Upper lobe of left lung (tissue), 6 donors: ENCODE measurements around the gene PRC1. TPM values are rescaled to one million over a fixed set of nuclear protein-coding genes. Genes with fewer than 3 reads are reported as not detected.

Experiments used
- ATAC-seq, 2 donors: fragments of 200-7000 bp; cut with Tn5 transposase; one replicate each; pipeline ENCODE4 v1.9.1; 2022; ENCODE audit warnings: mild to moderate bottlenecking in 2 of 2, moderate library complexity in 2 of 2; ENCODE audit not compliant: low FRiP score in 2 of 2
- DNase-seq, 2 donors: peaks; one replicate each; pipeline ENCODE4 v3.0.0-alpha.2; 2019 to 2020
- H3K27ac ChIP-seq, 4 donors: fragments of 200-600 bp; sonication (generic); one replicate each; pipeline ENCODE4 v1.5.1; 2016 to 2019
- H3K27me3 ChIP-seq, 4 donors: fragments of 200-600 bp; sonication (generic); one replicate each; pipeline ENCODE4 v1.5.1; 2017 to 2019
- H3K36me3 ChIP-seq, 4 donors: fragments of 200-600 bp; sonication (generic); one replicate each; pipeline ENCODE4 v1.5.1; 2016 to 2019
- H3K4me1 ChIP-seq, 4 donors: fragments of 200-600 bp; sonication (generic); one replicate each; pipeline ENCODE4 v1.5.1; 2018 to 2019
- H3K4me3 ChIP-seq, 4 donors: fragments of 200-600 bp; sonication (generic); one replicate each; pipeline ENCODE4 v1.5.1; 2017 to 2019; ENCODE audit warnings: mild to moderate bottlenecking in 2 of 4, moderate library complexity in 1 of 4
- H3K9me3 ChIP-seq, 4 donors: fragments of 200-600 bp; sonication (generic); one replicate each; pipeline ENCODE4 v1.5.1; 2018 to 2019
- CTCF ChIP-seq, 6 experiments: fragments of 450-650 bp in 4 of 6; fragments of 200-600 bp in 2 of 6; sonication (generic) in 2 of 6; IDR thresholded peaks; one replicate each; pipeline ENCODE4 v1.5.1; 2016 to 2019; ENCODE audit warnings: antibody characterized with exemption in 6 of 6
- EP300 ChIP-seq, 4 donors: sonication (generic); formaldehyde crosslinking; IDR thresholded peaks; one replicate each; pipeline ENCODE4 v1.5.1; 2017; ENCODE audit warnings: antibody characterized with exemption in 4 of 4, control low read depth in 2 of 4
- POLR2A ChIP-seq, 4 donors: fragments of 450-650 bp; IDR thresholded peaks; one replicate each; pipeline ENCODE4 v1.5.1; 2016 to 2017; ENCODE audit warnings: antibody characterized with exemption in 4 of 4, mild to moderate bottlenecking in 2 of 4
- POLR2AphosphoS5 ChIP-seq, 2 donors: sonication (generic); formaldehyde crosslinking; IDR thresholded peaks; one replicate each; pipeline ENCODE4 v1.5.1; 2017; ENCODE audit warnings: antibody characterized with exemption in 2 of 2
- WGBS, 2 donors: methylation state at CpG; one replicate each; pipeline ENCODE4 v1.1.5; 2017 to 2018; 5-methylcytosine and 5-hydroxymethylcytosine counted together
- total RNA-seq, 6 donors: library from RNA; depleted of rRNA in 4 of 6; stranded (reverse); fragments of >200 nt in 4 of 6; gene quantifications; one replicate each; pipeline versions ENCODE4 v1.1.0 to v1.2.1, GENCODE V29; 2016 to 2021
- donor health status: DM: no; HTN: no; CAD: no; lungs with moderate emphysema.
- donor health status: DM: no; HTN: yes; CAD: no; lungs with severe emphysema.

Gene PRC1
- total RNA-seq, 6 donors from 2014 or later = 4.1 to 20.0 (median 10.7) TPM

DNA sequence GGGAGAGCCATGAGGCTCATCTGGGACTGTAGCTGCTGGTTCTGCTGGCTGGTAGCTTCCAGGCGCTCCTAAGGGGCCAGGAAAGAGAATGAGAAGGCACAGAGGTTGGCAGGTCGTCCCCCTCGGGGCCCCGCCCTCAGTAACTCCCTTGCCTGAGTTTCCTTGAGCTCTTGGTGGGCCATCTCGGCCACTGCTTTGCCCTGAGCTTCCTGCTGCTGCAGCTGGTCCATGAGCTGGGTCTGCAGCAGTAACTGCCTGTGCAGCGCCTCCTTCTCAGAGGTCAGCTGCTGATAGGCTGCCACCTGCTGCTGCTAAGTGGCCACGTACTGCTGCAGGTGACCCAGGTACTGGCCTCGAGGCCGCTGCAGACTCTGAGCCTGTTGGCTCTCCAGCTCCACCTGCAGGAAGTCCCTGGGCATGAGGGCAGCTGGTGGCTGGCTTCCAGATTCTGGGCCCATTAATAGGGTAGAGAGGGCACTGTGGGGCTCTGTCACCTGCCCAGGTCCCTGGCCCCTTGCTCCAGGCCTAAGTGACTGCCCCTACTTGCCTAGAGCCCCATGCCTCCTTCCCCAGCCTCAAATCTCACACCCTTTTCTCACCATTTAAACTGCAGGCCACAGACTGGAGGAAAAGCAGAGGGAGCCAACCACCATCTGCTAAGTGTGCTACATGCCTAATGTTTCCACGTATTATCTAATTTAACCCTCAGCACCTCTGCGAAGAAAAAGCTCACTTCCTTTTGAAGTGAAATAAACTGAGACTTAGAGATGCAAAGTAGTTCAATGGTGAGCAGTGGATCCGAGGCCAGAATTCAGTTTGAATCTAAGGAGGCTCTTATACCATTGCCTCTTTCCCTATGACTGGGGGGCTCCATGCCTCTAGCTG lies 38.8 kb upstream of the PRC1 start:
- peak; percentile 55 to 85 (median 68) for TF ChIP-seq CTCF (IDR thresholded peaks at IDR 0.05)
- TF ChIP-seq POLR2AphosphoS5 (IDR thresholded peaks at IDR 0.05) = no peak
- no peak for TF ChIP-seq EP300 (IDR thresholded peaks at IDR 0.05)
- Histone ChIP-seq H3K27me3 (no peaks in the 10 kb centered on the region), H3K4me3 (no peak overlapping the region), H3K36me3 (no peaks in the 10 kb centered on the region), H3K27ac (no peak overlapping the region), H3K4me1 (peaks cover 0 to 6% (median 2%) of the 10 kb centered on the region in 4 donors), H3K9me3 (no peaks in the 10 kb centered on the region)
- WGBS, 2 donors = 40 to 67% methylated on average over 3 to 12 of the region's 12 CpGs
- ATAC-seq (peak; percentile 60 to 84), DNase-seq (peak; percentile 57 to 91)

GRCh38 chr15:91031796-91032195 lies 37.5 kb upstream of the PRC1 start:
- H3K27me3 ChIP-seq = no peaks in the 10 kb centered on the region
- ATAC-seq (no peak), DNase-seq (peak in 1 of 2 donors; percentile 55)
- H3K4me1 ChIP-seq = peaks cover 0 to 6% (median 2%) of the 10 kb centered on the region in 4 donors
- no peak overlapping the region for H3K4me3 ChIP-seq
- TF ChIP-seq CTCF (IDR thresholded peaks at IDR 0.05) = no peak
- no peaks in the 10 kb centered on the region for H3K36me3 ChIP-seq
- H3K27ac ChIP-seq = no peak overlapping the region
- WGBS, 2 donors = 62 to 90% methylated on average over 3 to 10 of the region's 10 CpGs
- no peaks in the 10 kb centered on the region for H3K9me3 ChIP-seq

DNA sequence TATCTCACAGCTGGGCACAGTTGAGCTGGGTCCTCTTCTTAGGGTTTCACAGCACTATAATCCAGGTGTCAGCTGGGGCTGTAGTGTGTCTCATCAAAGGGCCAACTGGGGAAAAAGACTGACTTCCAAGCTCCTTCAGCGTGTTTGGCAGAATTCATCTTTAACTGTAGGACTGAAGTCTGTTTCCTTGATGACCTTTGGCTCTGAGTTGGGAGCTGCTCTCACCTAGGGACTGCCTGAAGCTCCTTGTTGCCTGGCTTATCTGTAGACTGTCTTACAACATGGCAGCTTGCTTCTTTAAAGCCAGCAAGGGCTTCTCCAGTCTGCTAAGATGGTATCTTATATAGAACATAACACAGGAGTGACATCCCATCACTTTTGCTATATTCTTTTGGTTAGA lies 33.3 kb upstream of the PRC1 start:
- 69 to 83% methylated on average over 1 of the region's 1 CpG for WGBS, 2 donors
- Histone ChIP-seq H3K27me3 (no peaks in the 10 kb centered on the region), H3K4me1 (peaks cover 2 to 7% (median 5%) of the 10 kb centered on the region in 4 donors), H3K27ac (no peak overlapping the region), H3K9me3 (no peaks in the 10 kb centered on the region), H3K4me3 (no peak overlapping the region), H3K36me3 (no peaks in the 10 kb centered on the region)
- ATAC-seq (no peak), DNase-seq (no peak)
- TF ChIP-seq POLR2AphosphoS5 (IDR thresholded peaks at IDR 0.05) = no peak
- TF ChIP-seq CTCF (IDR thresholded peaks at IDR 0.05) = no peak
- TF ChIP-seq EP300 (IDR thresholded peaks at IDR 0.05) = no peak
- TF ChIP-seq POLR2A (IDR thresholded peaks at IDR 0.05) = no peak

- no peaks in the 10 kb centered on the region for H3K36me3 ChIP-seq
- ATAC-seq = no peak
These were observed 29.4 kb upstream of the PRC1 start for GRCh38 chr15:91023720-91024119.

More at GRCh38 chr15:91023720-91024119, 29.4 kb upstream of the PRC1 start:
- WGBS, 2 donors = 88 to 96% methylated on average over 7 of the region's 7 CpGs
- Histone ChIP-seq H3K4me3 (no peak overlapping the region), H3K27ac (no peak overlapping the region), H3K9me3 (no peaks in the 10 kb centered on the region), H3K27me3 (no peaks in the 10 kb centered on the region), H3K4me1 (peaks cover 19 to 27% (median 20%) of the 10 kb centered on the region in 4 donors)
- TF ChIP-seq POLR2A (IDR thresholded peaks at IDR 0.05) = no peak
- no peak for TF ChIP-seq CTCF (IDR thresholded peaks at IDR 0.05)
- TF ChIP-seq EP300 (IDR thresholded peaks at IDR 0.05) = no peak
- no peak for TF ChIP-seq POLR2AphosphoS5 (IDR thresholded peaks at IDR 0.05)
- DNase-seq = no peak
